Dedifferentiated amniotic fluid mesenchymal stem cell (primary cell): ENCODE results near the gene PHPT1.
"Not testable (repeated sequence)": the region's sequence is repeated elsewhere in the genome, so short reads cannot be mapped to it uniquely, and the experiment has no call there.

Experiments
- DNase-seq: peaks from one replicate; pipeline ENCODE4 v3.0.0-alpha.2; 2016; ENCODE audit errors: extremely low spot score

The PHPT1 gene

DNA sequence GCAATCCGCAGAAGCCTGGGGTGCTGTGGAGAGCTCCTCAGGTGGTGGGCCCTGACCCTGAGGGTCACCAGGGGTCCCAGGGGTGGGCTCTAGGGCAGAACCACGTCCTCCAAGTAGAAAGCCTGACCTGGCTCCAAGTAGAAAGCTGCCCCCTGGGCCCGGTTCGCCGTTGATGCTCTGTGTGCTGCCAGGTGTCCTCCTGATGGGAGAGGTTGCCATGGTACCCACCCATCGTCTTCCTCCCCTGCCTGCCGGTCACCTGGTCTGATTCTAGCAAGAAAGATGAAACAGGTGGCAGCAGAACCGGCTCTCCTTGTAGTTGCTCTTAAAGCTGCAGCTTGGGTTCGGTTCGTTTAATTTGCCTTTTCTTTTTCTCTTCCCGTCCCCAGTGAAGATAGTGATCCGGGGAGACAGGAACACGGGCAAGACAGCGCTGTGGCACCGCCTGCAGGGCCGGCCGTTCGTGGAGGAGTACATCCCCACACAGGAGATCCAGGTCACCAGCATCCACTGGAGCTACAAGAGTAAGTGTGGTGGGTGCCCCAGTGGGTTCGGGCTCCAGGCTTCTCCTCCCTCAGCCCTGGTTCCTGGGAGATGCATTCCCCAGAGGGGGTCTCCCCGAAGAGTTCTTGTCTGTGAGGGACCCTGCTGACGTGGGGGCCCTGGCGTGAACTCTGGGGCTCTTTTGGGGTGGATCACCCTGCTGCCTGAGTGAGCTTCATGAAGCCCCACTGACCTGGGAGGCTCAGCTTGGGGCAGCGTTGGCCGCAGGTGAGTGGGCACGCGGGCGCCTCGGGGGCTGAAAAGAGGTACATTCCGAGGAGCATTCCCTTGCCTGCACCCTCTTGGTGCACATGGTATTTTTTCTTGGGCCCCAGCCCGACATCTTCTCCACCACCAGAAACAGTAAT is 25.8 kb upstream of the PHPT1 start:
- DNase-seq, result no peak

DNA sequence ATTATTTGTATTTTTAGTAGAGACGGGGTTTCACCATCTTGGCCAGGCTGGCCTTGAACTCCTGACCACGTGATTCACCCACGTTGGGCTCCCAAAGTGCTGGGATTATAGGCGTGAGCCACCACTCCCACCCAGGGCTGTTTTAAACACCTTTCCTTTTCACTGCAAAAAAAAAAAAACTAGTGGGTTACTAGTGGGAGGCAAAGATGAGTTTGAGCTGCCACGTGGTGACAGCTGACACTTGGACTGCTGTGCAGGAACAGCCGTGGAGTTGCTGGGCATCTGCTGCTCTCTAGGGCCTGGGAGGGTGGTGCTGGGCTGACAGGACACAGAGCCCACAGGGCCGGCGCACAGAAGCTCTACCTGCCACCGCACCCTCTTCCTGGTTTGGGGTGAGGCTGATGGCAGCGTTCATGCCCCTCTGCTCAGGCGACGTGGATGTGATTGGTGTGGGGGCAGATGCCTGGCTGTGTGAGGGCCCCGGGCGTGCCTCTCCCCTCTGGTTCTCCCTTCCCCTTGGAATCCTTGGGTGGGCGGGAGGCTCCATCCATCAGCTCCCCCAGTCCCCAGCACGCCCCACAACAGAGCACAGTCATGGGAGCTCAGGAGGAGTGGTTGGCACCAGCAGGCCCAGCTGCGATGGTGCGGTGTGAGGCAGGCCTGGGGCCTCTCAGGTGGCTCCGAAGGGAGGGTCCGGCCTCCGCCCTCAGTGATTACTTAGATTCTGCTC is 24.5 kb upstream of the PHPT1 start:
- DNase-seq, result no peak

DNA sequence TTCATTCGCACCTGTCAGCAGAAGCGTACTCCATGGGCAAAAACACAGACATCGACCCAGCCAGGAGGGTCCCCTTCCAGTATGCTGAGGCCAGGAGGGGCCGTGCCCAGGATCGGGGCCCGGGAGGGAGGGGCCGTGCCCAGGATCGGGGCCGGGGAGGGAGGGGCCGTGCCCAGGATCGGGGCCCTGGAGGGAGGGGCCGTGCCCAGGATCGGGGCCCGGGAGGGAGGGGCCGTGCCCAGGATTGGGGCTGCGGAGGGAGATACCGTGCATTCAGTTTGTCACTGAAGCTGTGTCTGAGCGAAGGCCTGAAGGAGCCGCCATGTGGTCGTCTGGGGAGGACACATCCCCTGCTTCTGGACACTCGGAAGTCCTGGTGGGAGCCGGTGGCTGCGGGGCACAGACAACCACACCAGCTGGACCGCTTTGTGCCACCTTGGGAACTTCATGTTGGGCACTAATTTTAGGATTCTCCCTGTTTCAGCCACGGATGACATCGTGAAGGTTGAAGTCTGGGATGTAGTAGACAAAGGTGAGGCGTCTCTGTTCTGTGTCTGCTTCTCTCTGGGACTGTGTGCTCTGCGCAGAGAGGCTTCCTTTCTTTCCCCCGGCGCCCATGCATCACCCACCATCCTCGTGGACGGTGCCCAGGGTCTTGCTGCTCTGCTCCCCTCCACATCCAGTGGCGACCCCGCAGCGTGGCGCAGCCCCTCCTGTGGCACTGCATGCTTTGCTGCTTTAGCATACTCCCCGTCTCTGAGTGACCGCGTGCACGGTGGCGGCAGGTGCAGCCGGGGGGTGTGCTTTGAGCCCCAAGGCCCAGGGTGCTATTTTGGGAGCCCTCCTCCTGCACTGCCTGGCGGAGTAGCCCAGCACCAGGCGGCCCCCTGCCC is 23.7 kb upstream of the PHPT1 start:
- no peak for DNase-seq

DNA sequence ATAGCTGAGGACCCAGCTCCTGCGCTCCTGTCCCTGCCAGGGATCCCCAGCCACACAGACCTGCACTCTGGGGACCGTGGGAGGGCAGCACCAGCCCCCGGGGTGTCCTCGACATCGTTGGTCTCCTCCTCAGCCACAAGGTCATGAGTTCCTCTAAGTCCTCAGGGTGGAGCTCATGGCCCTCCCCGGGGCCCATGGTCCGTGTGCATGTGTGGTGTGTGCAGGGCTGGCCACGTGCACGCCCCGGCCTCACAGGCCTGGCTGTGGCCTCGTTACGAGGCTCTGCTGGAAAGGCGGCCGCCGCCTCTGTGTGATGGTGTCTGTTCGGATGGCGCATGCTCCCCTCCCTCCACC is 23.0 kb upstream of the PHPT1 start:
- no peak for DNase-seq

DNA sequence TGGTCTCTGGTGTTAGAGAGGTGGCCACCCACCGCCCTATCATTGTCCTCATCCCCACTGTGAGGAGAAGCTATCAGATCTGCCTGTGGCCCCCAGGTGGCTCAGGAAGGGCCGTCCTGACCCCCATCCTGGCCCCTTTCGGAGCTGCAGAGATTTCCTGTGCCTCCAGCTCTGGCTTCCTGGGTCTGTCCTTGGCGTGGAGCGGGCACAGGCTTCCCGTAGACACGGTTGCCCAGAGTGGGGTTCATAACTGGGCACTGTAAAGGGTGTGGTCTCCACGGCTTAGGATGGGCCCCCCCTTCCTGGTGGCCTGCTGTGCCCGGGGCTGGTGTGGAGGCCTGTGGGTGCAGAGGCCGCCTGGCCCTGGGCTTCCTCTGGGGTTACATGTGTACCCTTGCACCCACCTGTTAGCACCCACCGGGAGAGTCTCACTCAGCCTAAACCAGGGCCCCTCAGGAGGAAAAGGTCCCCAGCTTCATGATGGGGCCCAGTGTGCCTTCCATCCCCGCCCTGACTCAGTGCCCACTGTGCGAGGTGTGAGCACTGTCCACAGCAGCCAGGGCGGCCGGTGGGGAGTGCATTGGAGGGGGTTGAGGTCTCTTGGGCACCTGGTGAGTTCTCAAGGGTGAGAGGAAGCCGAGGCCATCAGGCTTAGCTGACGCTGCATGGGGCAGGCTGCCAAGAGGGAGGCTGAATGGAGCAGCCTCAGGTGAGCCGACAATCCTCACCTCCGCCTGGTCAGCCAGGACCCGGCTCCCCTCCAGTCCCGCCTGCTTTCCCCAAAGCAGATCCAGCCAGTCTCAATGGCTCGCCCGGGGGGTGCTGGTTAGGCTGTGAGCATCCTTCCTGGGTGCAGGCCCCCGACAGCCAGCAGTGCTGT is 22.3 kb upstream of the PHPT1 start:
- DNase-seq, result no peak

DNA sequence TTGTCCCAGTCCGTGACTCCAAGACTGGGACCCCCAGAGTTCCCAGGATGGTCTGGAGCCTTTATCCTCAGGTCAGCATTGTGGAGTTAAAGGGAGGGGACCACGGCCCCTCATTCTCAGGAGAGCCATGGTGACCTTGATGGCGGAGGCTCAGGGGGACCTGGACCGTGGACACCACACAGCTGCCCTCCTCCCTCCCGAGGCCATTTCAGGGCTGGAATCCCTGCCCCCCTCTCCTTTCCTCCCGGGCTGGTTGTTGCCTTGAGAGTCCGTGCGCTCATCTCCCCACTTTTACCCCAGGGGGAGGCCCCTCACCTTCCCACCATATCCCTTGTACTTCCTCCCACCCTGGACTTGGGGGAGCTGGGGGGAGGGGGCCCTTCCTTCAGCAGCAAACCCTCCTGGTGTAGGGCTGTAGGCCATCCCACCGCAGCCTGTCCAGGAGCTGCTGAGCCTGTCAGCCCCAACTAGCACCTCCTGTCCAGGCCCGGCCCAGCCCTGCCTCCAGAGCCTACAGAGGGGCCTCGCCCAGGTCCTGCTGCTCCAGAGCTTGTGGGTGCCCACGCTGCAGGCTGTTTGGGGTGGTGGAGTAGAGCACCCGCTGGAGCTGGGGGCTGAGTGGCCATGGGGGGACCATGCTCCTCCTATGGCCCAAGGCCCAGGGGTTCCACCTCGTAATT is 21.3 kb upstream of the PHPT1 start:
- DNase-seq, result no peak

DNA sequence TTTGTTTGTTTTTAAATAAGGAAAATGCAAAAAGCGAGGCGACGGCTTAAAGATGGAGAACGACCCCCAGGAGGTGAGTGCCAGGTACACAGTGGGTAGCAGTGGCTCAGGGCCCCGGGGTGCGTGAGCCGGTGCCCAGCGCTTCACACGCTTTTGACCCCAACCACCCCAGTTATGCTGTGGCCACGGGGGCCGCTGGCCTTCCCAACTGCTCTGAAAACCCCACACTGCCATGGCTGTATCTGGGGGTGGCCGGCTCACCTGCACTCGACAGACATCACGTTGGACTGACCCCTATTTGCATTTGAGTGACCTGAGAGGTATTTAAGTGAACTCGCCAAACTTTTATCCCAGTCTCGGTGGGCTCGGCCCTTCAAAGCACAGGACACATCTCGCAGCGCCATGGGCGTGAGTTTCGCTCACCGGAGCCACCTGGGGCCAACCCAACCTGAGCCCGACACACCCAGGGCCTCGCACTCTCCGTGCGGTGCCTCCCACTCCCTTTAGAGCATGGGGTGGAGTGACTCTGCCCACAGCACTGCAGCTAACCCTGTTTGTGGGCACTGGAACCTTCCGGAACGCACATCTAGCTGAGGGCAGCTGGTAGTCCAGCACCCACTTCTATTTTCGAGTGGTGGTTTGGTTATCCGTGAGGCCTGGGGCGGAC is 20.6 kb upstream of the PHPT1 start:
- no peak for DNase-seq

DNA sequence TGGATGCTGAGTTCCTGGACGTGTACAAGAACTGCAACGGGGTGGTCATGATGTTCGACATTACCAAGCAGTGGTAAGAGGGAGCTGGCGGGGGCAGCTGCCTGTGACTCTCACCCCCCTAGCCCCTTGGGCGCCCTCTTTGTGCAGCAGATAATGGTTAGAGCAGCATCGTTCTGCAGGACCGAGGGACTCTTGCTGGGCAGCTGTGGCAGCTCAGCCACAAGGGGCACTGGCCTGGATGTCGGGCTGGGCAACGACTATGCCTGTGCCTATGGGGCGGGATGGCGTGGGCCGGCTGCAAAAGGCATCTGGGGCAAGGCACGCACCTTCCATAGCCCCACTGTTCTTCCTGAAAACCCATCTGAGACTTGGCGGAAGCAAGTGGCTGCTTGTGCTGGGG is 19.8 kb upstream of the PHPT1 start:
- DNase-seq, result no peak

DNA sequence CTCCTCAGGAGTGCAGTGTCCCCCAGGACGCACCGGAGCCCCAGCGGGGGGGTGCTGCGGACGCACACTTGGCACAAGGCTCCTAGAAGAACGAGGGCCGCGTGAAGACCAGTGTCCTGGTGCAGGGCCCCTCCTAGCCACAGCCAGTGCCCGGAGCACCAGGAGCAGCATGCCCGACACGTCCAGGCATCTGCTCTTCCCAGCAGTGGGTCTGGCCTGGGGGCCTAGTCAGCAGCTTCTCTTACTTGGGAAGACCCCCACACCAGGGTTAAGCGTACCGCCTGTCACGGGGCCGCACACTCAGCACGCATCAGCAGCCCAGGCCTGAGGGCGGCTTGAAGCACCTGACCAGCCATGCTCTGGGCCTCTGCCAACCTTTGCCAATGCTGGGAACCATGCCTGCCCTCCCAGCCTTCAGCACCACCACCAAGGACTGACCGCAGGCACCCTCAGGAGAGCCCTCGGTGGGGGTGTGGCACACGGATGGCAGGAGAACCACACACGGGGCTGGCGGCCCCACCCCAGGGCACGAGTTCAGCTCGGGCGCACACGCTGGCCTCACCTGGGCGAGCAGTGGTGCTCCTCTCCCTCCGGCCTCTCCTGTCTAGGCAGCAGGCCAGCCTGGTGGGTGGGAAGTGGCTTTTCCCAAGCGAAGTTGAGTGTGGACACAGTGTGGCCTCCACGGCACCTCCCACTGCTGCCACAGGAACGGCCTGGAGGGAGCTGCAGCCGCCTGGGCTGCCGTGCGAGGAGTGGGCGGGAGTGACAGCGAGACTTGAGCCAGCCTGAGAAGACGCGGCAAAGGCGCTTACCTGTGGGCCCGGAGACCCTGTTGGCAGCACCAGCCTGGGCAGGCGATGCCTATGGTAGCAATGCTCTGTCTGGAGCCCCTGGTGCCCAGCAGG is 19.0 kb upstream of the PHPT1 start:
- DNase-seq, result no peak

DNA sequence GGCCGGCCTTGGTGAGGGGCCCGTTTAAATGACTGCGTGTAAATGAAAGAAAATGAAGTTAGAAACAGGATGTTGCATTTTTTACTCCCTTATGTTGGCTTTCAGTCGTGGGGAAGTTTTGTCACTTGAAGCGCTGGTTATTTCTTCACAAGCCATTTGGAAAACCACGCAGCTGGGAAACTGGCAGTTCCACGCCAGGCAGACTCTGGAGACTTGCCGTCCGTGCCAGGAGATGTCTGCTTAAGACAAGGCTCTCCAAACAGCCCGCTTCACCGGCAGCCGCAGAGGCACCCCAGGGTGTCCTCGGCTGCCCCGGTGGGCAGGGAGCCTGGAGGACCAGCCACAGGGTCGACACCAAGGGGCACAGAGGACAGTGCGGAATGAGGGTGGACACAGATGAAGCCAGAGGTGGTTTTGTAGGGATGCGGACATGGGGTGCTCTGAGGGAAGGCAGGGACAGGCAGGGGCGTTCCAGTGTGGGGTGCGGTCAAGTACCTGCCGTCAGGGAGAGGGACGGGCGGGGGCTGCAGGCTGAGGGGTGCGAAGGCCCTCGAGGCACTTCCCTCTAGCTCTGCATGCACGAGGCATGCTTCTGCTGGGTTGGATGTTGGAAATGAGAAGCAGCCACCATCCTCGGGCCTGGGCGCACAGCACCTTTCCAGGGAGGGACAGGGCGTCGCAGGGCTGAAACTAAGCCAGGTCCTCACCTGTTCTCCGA is 18.0 kb upstream of the PHPT1 start:
- no peak for DNase-seq

DNA sequence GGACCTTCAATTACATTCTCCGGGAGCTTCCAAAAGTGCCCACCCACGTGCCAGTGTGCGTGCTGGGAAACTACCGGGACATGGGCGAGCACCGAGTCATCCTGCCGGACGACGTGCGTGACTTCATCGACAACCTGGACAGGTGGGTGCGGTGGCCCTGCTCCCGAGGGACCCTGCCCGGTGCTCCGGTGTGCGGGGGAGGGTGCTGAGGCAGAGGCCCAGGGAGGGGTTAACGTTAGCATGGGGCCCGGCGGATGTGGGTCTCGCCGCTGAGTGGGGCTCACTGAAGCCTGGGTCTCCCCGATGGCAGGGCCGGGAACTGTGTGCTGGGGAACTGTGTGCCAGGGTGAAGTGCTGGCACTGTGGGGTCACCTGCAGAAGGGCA is 17.5 kb upstream of the PHPT1 start:
- no peak for DNase-seq

DNA sequence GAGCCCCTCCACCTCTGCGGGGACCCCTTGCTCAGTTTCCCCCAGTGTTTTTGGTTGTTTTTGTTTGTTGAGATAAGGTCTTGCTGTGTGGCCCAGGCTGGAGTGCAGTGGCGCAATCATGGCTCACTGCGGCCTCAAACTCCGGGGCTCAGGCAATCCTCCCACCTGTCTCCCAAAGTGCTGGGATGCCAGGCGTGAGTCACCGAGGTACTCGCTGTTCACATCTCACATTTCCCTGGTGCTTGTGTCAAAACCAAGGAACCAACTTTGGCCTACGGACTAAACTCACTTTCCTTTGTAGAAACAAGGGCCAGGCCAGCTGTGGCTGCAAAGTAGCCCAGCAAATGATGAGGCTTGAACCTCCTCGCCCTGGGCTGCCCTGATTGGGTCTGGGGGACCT is 16.6 kb upstream of the PHPT1 start:
- DNase-seq, result no peak

DNA sequence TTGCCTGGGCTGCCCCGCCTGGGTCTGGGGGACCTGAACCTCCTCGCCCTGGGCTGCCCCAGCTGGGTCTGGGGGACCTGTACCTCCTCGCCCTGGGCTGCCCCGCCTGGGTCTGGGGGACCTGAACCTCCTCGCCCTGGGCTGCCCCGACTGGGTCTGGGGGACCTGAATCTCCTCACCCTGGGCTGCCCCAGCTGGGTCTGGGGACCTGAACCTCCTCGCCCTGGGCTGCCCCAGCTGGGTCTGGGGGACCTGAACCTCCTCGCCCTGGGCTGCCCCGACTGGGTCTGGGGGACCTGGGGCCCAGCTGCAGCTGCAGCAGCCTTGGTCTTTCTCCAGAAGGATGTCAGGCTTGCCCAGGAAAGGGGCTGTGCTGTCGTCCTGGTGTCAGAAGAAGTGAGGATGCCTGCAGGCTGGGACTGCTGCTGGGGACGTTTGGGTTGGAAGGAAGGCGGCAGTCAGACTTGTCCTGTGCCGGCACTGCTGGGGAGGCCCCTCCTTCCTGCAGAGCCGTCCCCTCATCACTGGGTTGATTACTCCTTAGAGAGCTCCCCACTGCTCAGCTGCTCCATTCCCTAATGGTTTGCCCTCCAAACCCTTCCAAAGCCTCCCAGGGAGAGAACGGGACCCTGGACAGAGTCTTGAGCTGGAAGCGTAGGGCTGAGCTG is 15.7 kb upstream of the PHPT1 start:
- not testable (repeated sequence) for DNase-seq

DNA sequence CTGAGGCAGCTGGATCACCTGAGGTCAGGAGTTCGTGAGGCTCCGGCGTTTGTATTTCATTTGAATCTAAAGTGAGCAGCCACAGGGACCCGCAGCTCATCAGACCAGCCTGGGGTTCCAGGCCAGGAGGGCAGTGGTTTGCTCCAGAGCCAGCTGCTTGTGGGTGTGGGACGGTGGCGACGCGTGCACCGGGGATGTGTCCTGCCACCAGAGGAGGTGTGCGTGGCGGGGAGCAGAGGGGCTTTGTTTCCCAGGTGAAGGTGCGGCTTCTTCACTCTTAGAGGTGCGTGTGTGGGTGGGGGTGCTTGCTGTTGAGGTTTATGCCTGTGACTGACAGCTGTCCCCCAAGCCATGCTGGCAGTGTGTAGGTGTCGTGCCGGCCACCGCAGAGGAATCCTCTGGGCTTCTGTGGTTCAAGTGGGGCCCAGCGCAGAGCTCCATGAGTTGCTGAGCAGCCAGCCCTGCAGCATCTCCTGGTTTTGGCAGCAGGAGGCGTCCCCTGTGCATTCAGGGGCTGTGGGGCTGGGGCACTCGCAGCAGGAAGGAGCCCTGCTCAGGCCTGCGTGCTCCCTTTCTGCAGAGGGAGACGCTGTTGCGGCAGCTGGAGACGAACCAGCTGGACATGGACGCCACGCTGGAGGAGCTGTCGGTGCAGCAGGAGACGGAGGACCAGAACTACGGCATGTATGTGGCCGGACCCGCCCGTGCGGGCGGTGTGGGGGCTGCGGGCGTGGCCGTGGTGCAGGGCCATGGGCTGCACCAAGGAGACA is 13.9 kb upstream of the PHPT1 start:
- DNase-seq, result no peak

DNA sequence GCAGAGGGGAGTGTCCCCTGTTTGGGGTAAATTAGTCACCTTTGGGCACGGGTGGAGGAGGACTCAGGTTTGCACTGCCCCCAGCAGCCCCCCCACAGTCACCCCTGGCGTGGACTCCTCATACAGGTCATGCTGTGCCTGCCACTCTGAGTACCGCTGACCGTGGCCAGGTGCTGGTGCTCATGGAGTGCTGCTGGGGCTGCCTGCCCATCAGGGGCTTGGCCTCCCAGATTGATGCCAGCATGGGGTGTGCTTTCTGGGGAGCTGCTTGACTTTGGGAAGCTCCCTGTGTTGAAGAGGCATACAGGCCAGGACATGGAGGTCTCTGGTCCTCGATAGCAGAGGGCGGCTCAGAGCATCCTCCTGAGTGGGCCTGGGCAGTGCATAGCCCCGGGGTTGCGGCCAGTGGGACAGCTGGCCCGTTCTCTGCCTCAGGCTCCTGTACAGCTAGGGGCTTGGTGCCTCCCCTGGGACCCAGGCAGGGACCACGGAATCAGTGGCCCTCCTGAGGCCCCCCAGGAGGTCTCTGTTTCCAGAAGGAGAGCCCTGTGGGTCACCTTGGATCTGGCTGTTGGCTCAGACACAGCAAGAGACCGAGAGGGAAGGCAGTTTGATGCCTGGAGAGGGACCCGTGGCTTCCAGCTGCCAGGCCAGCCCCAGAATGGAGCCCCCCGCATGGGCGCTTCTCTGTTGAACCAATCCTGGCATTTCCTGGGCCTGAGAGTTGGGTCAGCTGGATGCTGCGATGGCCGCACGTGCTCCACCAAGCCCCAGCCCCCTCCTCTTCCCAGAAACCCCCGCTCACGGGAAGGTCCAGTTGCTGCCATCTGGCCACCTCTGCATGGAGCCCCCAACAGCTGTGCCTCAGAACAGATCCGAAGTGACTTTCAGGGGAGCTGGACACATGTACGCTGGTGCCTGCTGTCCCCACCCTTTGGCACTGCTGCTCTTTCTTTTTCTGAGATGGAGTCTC is 13.0 kb upstream of the PHPT1 start:
- no peak for DNase-seq
